Transverse colon (tissue), 4 donors: ENCODE measurements around the gene PACSIN1. TPM values are rescaled to one million over a fixed set of nuclear protein-coding genes. Genes with fewer than 3 reads are reported as not detected.
"Not testable (repeated sequence)": the region's sequence is repeated elsewhere in the genome, so short reads cannot be mapped to it uniquely, and the experiment has no call there.

Experiments
- DNase-seq: peaks from one replicate; pipeline ENCODE4 v3.0.0-alpha.2; 2019
- H3K27ac ChIP-seq, 4 donors: fragments of 200-600 bp; sonication (generic); 2 replicates each; pipeline ENCODE4 v1.5.1; 2016 to 2018; ENCODE audit warnings: inconsistent platforms in 4 of 4
- H3K27me3 ChIP-seq: fragments of 200-600 bp; sonication (generic); 2 replicates; pipeline ENCODE4 v1.5.1; 2017; ENCODE audit warnings: inconsistent platforms
- H3K36me3 ChIP-seq, 4 donors: fragments of 200-600 bp; sonication (generic); 2 replicates each; pipeline ENCODE4 v1.5.1; 2017 to 2019; ENCODE audit warnings: inconsistent platforms in 4 of 4
- H3K4me1 ChIP-seq, 4 donors: fragments of 200-600 bp; sonication (generic); 2 replicates each; pipeline ENCODE4 v1.5.1; 2017 to 2020; ENCODE audit warnings: inconsistent platforms in 4 of 4
- H3K4me3 ChIP-seq, 4 donors: fragments of 200-600 bp; sonication (generic); 1 replicate in 1 of 4; 2 replicates in 3 of 4; pipeline versions ENCODE4 v1.5.1 to v1.6.1; 2017 to 2019; ENCODE audit warnings: inconsistent platforms in 4 of 4
- H3K9me3 ChIP-seq, 2 donors: fragments of 200-600 bp; sonication (generic); 2 replicates each; pipeline ENCODE4 v1.5.1; 2017 to 2019; ENCODE audit warnings: inconsistent platforms in 2 of 2
- CTCF ChIP-seq, 5 experiments: fragments of 200-600 bp in 3 of 5; fragments of 450-650 bp in 2 of 5; sonication (generic) in 3 of 5; IDR thresholded peaks; 1 replicate in 2 of 5; 2 replicates in 3 of 5; pipeline ENCODE4 v1.5.1; 2016 to 2017; ENCODE audit warnings: antibody characterized with exemption in 5 of 5, inconsistent platforms in 3 of 5, mild to moderate bottlenecking in 2 of 5, moderate library complexity in 1 of 5
- EP300 ChIP-seq: sonication (generic); formaldehyde crosslinking; IDR thresholded peaks from one replicate; pipeline ENCODE4 v1.6.1; 2017; ENCODE audit warnings: antibody characterized with exemption, low read depth
- POLR2A ChIP-seq: fragments of 450-650 bp; IDR thresholded peaks from one replicate; pipeline ENCODE4 v1.6.1; 2016; ENCODE audit warnings: antibody characterized with exemption, mild to moderate bottlenecking, moderate library complexity
- POLR2AphosphoS5 ChIP-seq, 3 donors: sonication (generic); formaldehyde crosslinking; IDR thresholded peaks; one replicate each; pipeline ENCODE4 v1.6.1; 2016; ENCODE audit warnings: antibody characterized with exemption in 3 of 3
- WGBS, 2 donors: methylation state at CpG; one replicate each; pipeline ENCODE4 v1.1.5; 2018; ENCODE audit warnings: low coverage in 1 of 2; 5-methylcytosine and 5-hydroxymethylcytosine counted together
- in situ Hi-C, 4 donors: fragments of 200-750 bp; cut with MboI; loops; one replicate each; pipeline versions ENCODE4 v1.15.0 to v1.15.1; 2017; ENCODE audit warnings: low sequenced_read_pairs in 3 of 4, low pct_ligation_motif_present in 1 of 4, low pct_unique_long_range_greater_than_20kb in 1 of 4
- intact Hi-C: fragments of 100-400 bp; cut with DNase I; formaldehyde crosslinking; loops from one replicate; pipeline ENCODE4 v1.15.1; 2023; ENCODE audit warnings: low total_unique reads
- total RNA-seq, 4 donors: library from RNA; depleted of rRNA; stranded (reverse); fragments of >200 nt; gene quantifications; one replicate each; pipeline ENCODE4 v1.1.0, GENCODE V29; 2016

Gene PACSIN1
- total RNA-seq, 4 donors from 2014 or later, result 0.27 to 1.9 TPM; not detected in 2

DNA sequence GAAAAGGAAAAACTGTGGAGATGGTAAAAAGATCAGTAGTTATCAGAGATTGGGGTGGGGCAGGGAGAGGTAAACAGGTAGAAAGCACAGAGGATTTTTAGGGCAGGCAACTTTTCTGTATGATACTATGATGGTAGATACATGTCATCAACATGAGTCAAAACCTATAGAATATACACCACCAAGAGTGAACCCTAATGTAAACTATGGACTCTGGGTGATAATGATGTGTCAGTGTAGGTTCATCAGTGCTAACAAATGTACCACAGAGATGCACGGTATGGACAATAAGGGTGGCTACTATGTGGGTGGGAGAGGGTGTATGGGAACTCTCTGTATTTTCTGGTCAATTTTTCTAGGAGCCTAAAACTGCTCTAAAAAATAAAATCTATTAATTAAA, 18.5 kb downstream of the PACSIN1 start:
- 45 to 51% methylated on average over 1 of the region's 1 CpG for WGBS, 2 donors

DNA sequence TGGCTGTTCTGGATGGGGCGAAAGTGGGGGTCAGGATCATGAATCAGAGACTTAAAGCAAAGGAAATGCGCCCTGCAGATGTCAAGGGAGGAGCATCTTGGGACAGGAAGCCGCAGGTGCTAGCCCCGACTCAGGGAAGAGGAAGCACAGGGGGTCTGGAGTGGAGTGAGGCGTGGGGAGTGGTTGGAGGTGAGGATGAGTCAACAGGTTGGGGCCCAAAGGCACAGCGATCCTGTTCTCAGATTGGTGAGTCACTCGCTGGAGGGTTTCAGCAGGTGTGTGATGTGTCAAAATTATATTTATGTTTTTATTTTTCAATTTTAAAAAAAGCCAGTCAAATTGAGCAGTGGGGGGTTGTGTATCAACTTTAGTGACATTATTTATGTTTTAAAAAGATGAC, 19.0 kb downstream of the PACSIN1 start:
- WGBS, 2 donors, result 61 to 67% methylated on average over 7 of the region's 7 CpGs
- in situ Hi-C loops, result no loop called here

More for the DNA sequence above, 18.5 kb downstream of the PACSIN1 start:
- H3K9me3 ChIP-seq, result no peaks in the 10 kb centered on the region
- DNase-seq, result no peak
- TF ChIP-seq POLR2A (no peak), CTCF (IDR thresholded peaks at IDR 0.05) (no peak), POLR2AphosphoS5 (IDR thresholded peaks at IDR 0.05) (no peak), EP300 (no peak)
- H3K4me3 ChIP-seq, result no peak overlapping the region
- H3K36me3 ChIP-seq, result no peaks in the 10 kb centered on the region
- in situ Hi-C loops, result no loop called here
- no peak overlapping the region for H3K27ac ChIP-seq
- intact Hi-C loops, result no loop called here
- H3K4me1 ChIP-seq, result no peaks in the 10 kb centered on the region
- H3K27me3 ChIP-seq, result no peaks in the 10 kb centered on the region

GRCh38 chr6:34485321-34486060, 19.6 kb downstream of the PACSIN1 start:
- Histone ChIP-seq H3K27me3 (no peaks in the 10 kb centered on the region), H3K36me3 (no peaks in the 10 kb centered on the region), H3K9me3 (no peaks in the 10 kb centered on the region), H3K27ac (no peak overlapping the region), H3K4me1 (no peaks in the 10 kb centered on the region), H3K4me3 (no peak overlapping the region)
- intact Hi-C loops, result no loop called here
- TF ChIP-seq POLR2A, result no peak
- no peak for TF ChIP-seq CTCF (IDR thresholded peaks at IDR 0.05)
- TF ChIP-seq POLR2AphosphoS5 (IDR thresholded peaks at IDR 0.05), result no peak
- no peak for TF ChIP-seq EP300
- 61 to 78% methylated on average over 2 to 14 of the region's 14 CpGs for WGBS, 2 donors
- in situ Hi-C loops, result no loop called here
- no peak for DNase-seq

More for the DNA sequence above, 19.0 kb downstream of the PACSIN1 start:
- Histone ChIP-seq H3K27me3 (no peaks in the 10 kb centered on the region), H3K27ac (no peak overlapping the region), H3K36me3 (no peaks in the 10 kb centered on the region), H3K9me3 (no peaks in the 10 kb centered on the region), H3K4me3 (no peak overlapping the region), H3K4me1 (no peaks in the 10 kb centered on the region)
- TF ChIP-seq POLR2A (no peak), POLR2AphosphoS5 (IDR thresholded peaks at IDR 0.05) (no peak), CTCF (IDR thresholded peaks at IDR 0.05) (no peak), EP300 (no peak)
- intact Hi-C loops, result no loop called here
- no peak for DNase-seq

DNA sequence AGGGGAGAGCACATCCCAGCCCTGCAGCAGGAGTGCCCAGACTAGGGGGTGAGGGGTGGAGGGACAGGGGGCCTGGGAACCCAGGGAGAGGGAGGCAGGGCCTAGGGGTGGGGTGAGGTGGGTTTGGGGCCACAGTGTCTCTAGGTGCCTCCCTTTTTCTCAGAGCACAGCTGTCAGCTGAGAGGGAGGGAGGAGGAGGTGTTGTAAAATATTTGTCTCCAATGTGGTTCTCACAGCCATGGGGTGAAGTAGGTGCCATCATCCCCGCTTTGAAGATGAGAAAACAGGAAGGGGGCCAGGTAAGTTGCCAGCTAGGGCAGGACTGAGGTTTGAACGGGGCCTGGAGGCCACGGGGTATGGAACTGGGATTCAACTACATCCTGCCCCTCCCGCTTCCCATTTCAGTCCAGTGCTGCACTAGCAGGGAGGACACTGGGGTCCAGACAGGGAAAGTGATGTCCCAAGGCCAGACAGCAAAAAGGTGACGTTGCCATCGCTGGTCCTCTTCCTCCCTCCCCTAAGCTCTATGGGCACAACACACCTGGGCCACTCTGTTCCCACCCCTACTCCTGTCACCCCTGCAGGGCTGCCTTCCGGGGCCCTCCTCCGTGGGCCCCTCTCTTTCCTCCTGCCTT, 20.3 kb downstream of the PACSIN1 start:
- TF ChIP-seq CTCF (IDR thresholded peaks at IDR 0.05), result no peak
- Histone ChIP-seq H3K27ac (no peak overlapping the region), H3K4me3 (no peak overlapping the region), H3K36me3 (no peaks in the 10 kb centered on the region), H3K4me1 (peaks cover 0 to 2% (median 0%) of the 10 kb centered on the region in 4 donors), H3K27me3 (no peaks in the 10 kb centered on the region), H3K9me3 (no peaks in the 10 kb centered on the region)
- intact Hi-C loops, result no loop called here
- in situ Hi-C loops, result no loop called here
- DNase-seq, result no peak
- WGBS, 2 donors, result 79% methylated on average over 8 of the region's 8 CpGs; no CpG with 5 or more reads in 1 of the 2 donors

DNA sequence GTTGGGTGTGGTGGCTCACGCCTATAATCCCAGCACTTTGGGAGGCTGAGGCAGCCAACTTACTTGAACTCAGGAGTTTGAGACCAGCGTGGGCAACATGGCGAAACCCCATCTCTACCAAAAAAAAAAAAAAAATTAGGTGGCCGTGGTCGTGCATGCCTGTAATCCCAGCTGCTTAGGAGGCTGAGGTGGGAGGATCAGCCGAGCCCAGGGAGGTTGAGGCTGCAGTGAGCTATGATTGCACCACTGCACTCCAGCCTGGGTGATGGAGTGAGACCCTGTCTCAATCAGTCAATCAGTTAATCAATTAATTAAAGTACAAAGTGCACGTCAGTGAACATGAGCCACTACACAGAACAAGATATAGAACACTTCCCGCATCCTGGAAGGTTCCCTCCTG, 21.0 kb downstream of the PACSIN1 start:
- H3K27ac ChIP-seq, H3K36me3 ChIP-seq, H3K4me3 ChIP-seq, H3K4me1 ChIP-seq, H3K9me3 ChIP-seq, in situ Hi-C loops, intact Hi-C loops, H3K27me3 ChIP-seq, DNase-seq: not testable (repeated sequence)
- WGBS, 2 donors, result 90 to 93% methylated on average over 6 to 8 of the region's 8 CpGs
